Measurements from ENCODE around the gene PLPP1. TPM values are rescaled to one million over a fixed set of nuclear protein-coding genes. Genes with fewer than 3 reads are reported as not detected.
A peak's percentile ranks its signal among the peaks of the same experiment; 100 is the strongest.

The PLPP1 gene
- total and polyA plus RNA-seq, 2 of the 13 experiments (the other 11 are each of a cell fraction or from before 2014, with no cell fraction given), result 7.3 to 12.1 TPM

DNA sequence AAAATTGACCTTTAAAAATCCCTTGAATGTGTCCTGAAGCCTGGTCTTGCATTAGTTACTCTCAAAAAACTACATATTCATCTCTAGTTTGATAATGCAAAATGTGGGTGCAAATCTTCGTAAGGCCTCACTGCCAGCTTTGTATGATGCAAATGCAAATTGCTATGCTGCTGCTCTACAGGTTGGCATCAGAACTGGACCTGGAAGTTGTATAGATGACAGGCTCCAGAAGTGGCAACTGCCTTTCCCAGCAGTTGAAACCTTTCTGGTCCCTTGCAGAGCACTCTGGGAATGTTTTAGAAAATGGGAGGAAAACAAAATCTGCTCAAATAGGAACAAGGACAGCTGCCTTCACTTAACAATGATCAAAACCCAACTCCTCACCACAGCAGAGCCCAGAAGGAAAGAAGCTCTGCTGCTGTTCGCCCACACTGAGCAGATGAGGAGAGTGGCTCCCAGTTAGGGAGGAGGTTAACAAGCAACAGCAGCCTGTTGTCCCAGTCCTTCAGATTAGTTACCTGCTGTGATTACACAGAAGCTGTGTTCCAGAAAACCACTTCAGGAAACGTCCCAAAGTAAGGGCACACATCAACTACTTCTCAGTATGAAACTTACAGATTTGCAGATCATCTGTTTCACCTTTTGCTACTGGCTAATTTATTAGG, 93.5 kb downstream of the PLPP1 start:
- no peak for DNase-seq (ENCODE audit: low spot score)
- Histone ChIP-seq H3K79me2 (ENCODE audit: insufficient read depth, low read length) (no peaks in the 10 kb centered on the region), H3K27me3 (ENCODE audit: control insufficient read depth in 1 of 2, insufficient read depth in 2 of 2, low read length in 2 of 2) (no peaks in the 10 kb centered on the region), H2AFZ (ENCODE audit: low read length) (no peak overlapping the region), H4K20me1 (ENCODE audit: insufficient read depth, low read length) (no peaks in the 10 kb centered on the region), H3K36me3 (replicated peaks in 1 of 2; ENCODE audit: control insufficient read depth in 1 of 2, insufficient read depth in 2 of 2, low read length in 2 of 2) (no peaks in the 10 kb centered on the region; a peak in 1 of 5 replicates), H3K4me1 (ENCODE audit: insufficient read depth, low read length) (0 out of 2 replicates have a peak, but pooled peaks cover 4% of the 10 kb centered on the region), H3K4me2 (ENCODE audit: low read depth, low read length) (no peak overlapping the region), H3K4me3 (replicated peaks in 1 of 3; ENCODE audit: insufficient read depth in 1 of 3, low read depth in 2 of 3, low read length in 3 of 3) (no peak overlapping the region), H3K27ac (ENCODE audit: extremely low read length, insufficient read depth, low read length) (no peak overlapping the region), H3K9ac (ENCODE audit: insufficient read depth, low read depth, low read length) (no peak overlapping the region), H3K9me3 (ENCODE audit: low read length) (no peaks in the 10 kb centered on the region)
- 95% methylated on average over 3 of the region's 3 CpGs for WGBS (ENCODE audit: low lambda C conversion rate)
- ChIA-PET POLR2A (no interaction called here), CTCF (ENCODE audit: low intra/inter-chr PET ratio, low total read pairs) (no interaction called here)
- FAIRE-seq, result no peak
- in situ Hi-C loops (cut with HindIII; ENCODE audit: extremely low pct_ligation_motif_present, low pct_unique_long_range_greater_than_20kb), result no loop called here
- peak; percentile 26; the same call in 2 of the 3 replicates for ATAC-seq
- intact Hi-C loops (cut with micrococcal nuclease; ENCODE audit: unreplicated experiment), result no loop called here
- no TSS peak for BruUV-seq (replicated peaks)
- TF ChIP-seq XBP1 (CRISPR knock-in tag; IDR thresholded peaks at IDR 0.05), result no peak
- TF ChIP-seq ZNF557 (CRISPR knock-in tag; IDR thresholded peaks at IDR 0.05), result no peak
- TF ChIP-seq, protein P1, sequence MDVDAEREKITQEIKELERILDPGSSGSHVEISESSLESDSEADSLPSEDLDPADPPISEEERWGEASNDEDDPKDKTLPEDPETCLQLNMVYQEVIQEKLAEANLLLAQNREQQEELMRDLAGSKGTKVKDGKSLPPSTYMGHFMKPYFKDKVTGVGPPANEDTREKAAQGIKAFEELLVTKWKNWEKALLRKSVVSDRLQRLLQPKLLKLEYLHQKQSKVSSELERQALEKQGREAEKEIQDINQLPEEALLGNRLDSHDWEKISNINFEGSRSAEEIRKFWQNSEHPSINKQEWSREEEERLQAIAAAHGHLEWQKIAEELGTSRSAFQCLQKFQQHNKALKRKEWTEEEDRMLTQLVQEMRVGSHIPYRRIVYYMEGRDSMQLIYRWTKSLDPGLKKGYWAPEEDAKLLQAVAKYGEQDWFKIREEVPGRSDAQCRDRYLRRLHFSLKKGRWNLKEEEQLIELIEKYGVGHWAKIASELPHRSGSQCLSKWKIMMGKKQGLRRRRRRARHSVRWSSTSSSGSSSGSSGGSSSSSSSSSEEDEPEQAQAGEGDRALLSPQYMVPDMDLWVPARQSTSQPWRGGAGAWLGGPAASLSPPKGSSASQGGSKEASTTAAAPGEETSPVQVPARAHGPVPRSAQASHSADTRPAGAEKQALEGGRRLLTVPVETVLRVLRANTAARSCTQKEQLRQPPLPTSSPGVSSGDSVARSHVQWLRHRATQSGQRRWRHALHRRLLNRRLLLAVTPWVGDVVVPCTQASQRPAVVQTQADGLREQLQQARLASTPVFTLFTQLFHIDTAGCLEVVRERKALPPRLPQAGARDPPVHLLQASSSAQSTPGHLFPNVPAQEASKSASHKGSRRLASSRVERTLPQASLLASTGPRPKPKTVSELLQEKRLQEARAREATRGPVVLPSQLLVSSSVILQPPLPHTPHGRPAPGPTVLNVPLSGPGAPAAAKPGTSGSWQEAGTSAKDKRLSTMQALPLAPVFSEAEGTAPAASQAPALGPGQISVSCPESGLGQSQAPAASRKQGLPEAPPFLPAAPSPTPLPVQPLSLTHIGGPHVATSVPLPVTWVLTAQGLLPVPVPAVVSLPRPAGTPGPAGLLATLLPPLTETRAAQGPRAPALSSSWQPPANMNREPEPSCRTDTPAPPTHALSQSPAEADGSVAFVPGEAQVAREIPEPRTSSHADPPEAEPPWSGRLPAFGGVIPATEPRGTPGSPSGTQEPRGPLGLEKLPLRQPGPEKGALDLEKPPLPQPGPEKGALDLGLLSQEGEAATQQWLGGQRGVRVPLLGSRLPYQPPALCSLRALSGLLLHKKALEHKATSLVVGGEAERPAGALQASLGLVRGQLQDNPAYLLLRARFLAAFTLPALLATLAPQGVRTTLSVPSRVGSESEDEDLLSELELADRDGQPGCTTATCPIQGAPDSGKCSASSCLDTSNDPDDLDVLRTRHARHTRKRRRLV (CRISPR knock-in tag; IDR thresholded peaks at IDR 0.05), result no peak
- TF ChIP-seq, protein P2, sequence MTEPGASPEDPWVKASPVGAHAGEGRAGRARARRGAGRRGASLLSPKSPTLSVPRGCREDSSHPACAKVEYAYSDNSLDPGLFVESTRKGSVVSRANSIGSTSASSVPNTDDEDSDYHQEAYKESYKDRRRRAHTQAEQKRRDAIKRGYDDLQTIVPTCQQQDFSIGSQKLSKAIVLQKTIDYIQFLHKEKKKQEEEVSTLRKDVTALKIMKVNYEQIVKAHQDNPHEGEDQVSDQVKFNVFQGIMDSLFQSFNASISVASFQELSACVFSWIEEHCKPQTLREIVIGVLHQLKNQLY (CRISPR knock-in tag; IDR thresholded peaks at IDR 0.05), result no peak
- no peak for TF ChIP-seq HNF4G (IDR thresholded peaks at IDR 0.05; ENCODE audit: borderline replicate concordance, low read depth, low read length)
- TF ChIP-seq HNF4G (CRISPR knock-in tag; IDR thresholded peaks at IDR 0.05; ENCODE audit: borderline replicate concordance, low read depth), result no peak
- TF ChIP-seq ZNF367 (CRISPR knock-in tag; IDR thresholded peaks at IDR 0.05; ENCODE audit: borderline replicate concordance), result no peak
- no peak for TF ChIP-seq HHEX (CRISPR knock-in tag; IDR thresholded peaks at IDR 0.05)

Data from HepG2 (cell line).